ENCODE data around the gene IGFBP1.

DNA sequence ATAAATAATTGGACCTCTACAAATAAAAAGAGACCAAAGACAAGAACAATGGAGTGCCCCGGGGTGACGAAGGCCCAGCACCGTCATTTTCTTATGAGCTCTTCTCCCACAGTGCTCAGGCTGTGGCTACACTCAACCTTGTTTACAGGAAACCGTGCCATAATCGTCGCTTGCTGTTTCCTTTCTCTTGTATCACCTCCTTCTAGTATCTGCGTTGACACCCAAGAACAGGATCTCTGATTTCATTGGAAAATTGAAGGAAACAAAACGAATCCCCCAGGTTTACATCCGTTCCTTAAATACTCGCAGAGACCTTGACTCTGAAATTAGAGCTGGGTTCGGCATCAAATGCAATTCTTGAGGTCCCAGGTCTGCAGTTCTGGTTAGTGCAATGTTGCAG lies 34.5 kb downstream of the IGFBP1 start:
- TF ChIP-seq, protein P1, sequence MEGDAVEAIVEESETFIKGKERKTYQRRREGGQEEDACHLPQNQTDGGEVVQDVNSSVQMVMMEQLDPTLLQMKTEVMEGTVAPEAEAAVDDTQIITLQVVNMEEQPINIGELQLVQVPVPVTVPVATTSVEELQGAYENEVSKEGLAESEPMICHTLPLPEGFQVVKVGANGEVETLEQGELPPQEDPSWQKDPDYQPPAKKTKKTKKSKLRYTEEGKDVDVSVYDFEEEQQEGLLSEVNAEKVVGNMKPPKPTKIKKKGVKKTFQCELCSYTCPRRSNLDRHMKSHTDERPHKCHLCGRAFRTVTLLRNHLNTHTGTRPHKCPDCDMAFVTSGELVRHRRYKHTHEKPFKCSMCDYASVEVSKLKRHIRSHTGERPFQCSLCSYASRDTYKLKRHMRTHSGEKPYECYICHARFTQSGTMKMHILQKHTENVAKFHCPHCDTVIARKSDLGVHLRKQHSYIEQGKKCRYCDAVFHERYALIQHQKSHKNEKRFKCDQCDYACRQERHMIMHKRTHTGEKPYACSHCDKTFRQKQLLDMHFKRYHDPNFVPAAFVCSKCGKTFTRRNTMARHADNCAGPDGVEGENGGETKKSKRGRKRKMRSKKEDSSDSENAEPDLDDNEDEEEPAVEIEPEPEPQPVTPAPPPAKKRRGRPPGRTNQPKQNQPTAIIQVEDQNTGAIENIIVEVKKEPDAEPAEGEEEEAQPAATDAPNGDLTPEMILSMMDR (IDR thresholded peaks at IDR 0.05), result no peak
- no peak for TF ChIP-seq POLR2A (IDR thresholded peaks at IDR 0.05)

All from prostate gland (tissue), 2 donors.